ENCODE data around the gene ATP9A.

Gene ATP9A

DNA sequence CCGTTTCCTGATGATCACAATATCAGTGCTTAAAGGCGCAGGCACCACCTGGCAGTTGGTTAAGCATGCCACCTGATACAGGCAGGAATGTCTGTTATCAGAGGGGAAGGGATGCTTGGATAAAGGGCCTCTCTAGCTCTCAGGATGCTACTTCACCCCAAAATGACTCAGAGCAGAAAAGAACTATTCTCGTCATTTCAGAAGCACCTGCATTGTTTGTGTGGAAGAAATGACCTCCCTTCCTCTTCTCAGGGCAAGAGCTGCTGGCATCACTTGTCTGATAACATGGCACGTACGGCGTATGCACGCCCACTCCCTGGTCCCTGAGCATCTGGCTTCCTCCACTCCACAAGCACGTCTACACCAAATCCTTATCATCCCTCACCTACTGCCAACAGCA, 47.3 kb downstream of the ATP9A start:
- no peak for DNase-seq

- no peak for DNase-seq
Observed at GRCh38 chr20:51720384-51720783, 47.8 kb downstream of the ATP9A start.

DNA sequence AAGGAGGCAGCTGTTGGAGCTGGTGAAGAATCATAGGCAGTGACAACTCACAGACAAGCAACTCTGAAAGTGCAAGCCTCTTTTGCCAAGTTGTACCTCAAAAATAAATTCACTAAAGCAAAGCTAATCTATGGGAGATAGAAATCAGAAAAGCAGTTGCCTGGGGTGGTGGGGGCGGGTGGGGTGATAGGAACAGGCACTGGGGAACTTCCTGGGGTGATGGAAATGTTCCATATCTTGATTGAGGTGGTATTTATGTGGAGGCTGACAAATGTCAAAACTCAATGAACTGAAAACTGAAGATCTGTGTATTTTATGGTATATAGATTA, 52.4 kb downstream of the ATP9A start:
- DNase-seq: no peak

- DNase-seq: no peak
Observed at GRCh38 chr20:51715163-51715855, 52.9 kb downstream of the ATP9A start.

GRCh38 chr20:51713213-51713598, 55.0 kb downstream of the ATP9A start:
- DNase-seq: no peak

- no peak for DNase-seq
Observed at GRCh38 chr20:51712501-51713212, 55.5 kb downstream of the ATP9A start.

- DNase-seq: no peak
Observed at GRCh38 chr20:51711426-51711825, 56.8 kb downstream of the ATP9A start.

- no peak for DNase-seq
Observed at GRCh38 chr20:51710361-51710894, 57.8 kb downstream of the ATP9A start.

GRCh38 chr20:51705400-51705799, 62.8 kb downstream of the ATP9A start:
- DNase-seq: no peak

- no peak for DNase-seq
Observed at GRCh38 chr20:51703400-51704287, 64.5 kb downstream of the ATP9A start.

DNA sequence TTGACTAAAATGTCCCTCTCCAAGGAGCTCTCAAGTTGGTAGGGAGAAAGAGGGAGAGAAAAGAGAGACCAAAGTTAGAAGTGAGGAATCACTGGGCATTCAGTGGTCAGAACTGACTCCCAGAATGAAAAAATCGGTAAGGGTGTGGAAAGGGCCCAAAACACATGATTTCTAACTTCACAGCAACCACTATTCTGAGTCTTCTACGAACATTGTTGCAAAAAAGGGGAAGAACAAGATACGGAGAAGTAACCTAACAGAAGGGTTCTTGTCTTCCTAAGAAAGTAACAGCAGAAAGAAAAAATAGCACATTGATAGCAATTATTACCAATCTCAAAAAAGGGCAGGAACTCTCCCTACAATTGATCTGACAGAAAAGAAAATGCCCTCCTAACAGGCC, 65.6 kb downstream of the ATP9A start:
- no peak for DNase-seq

DNA sequence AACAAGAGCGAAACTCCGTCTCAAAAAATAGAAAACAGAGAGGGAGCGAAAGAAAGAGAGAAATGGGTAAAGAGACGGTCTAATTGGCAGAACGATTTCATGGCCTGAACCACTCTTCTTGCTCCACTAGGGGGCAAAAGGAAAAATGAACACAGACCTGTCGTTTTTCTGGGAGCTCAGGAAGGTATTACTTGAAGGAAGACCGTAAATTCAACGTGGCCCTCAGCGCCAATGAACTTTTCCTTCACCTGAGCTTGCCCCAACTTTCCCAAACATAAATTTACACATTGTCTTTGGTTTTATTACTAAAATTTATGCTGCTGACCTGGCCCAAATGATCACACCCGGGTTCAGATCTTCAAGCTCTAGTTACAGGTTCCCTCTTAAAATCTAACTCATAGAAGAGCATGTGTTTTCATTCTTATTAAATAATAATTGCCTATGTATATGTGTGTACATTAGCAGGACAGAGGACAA, 67.3 kb downstream of the ATP9A start:
- no peak for DNase-seq

DNA sequence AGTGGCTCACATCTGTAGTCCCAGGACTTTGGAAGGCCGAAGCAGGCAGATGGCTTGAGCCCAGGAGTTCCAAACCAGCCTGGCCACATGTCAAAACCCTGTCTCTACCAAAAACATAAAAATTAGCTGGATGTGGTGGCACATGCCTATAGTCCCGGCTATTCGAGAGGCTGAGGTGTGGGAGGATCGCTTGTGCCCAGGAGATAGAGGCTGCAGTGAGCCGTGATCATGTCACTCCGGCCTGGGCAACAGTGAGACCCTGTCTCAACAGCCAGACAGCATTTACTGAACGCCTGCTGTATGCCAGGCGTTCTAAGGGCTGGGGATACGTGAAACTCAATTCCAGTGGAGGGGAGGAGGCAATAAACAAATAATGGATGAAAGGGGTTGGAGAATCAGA, 69.9 kb downstream of the ATP9A start:
- no peak for DNase-seq

GRCh38 chr20:51697096-51697826, 70.9 kb downstream of the ATP9A start:
- no peak for DNase-seq

GRCh38 chr20:51696304-51697071, 71.7 kb downstream of the ATP9A start:
- no peak for DNase-seq

DNA sequence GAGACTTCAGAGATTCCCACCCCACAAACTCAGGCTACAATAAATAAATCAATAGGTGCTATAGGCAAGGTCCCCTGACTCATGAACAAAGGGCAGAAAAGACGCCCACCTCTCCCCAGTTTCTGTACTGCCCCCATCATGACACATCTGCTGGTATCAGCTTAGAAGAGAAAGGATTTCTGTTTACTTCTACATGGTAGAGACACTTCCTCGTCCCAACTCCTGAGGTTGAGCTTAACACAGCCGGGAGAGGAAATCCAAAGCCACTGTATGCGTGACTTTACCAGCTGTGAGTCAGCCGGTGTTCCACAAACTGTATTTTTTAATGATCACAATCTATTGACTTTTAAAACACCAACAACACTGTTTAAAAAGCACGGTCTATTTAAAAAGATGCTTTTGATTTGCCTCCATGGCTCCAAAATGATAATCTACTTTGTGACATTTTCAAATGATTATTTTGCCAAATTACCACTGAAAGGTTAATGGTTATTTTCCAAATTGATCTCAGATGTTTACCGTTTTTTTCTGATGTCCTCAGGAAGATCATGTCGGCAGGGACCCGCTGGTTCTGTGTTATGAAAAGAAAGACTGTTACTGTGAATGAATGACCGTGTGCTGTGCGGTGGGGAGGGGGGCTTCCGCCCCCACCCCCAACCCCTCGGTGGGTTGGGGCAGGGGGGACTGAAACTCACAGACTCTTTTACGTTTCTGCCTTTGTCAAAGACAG, 72.5 kb downstream of the ATP9A start:
- peak; percentile 18 to 68 for DNase-seq

GRCh38 chr20:51692806-51693400, 75.3 kb downstream of the ATP9A start:
- DNase-seq: no peak

GRCh38 chr20:51691703-51692102, 76.5 kb downstream of the ATP9A start:
- no peak for DNase-seq

DNA sequence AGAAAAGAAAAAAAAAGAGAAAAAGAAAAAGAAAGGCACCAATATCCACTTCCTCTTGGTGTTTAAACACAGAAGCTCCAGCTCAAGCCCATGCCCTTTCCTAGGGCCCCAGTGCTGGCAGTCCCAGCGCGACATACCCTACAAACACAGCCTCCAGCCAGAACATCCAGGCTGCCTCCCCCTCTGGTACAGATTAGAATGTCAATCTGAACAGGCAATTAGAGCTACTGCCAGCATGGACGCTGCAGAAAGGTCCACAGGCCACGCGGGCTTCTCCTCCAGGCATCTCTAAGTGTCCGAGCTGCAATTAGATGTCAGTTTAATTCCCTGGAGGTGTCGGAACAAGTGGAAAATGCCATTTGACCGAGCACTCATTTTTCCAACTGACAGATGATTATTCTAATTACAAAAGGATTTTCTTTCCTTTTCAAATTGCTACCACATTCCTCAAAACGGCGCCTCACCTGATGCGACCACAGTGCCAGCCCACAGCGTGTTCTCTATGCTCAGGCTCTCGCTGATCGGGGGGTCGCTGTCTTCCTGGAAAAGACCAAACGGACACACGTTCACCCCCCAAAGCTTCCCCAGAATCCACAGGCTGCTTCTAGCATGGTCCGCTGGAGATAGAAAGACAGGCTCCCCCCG, 79.5 kb downstream of the ATP9A start:
- DNase-seq: no peak

DNA sequence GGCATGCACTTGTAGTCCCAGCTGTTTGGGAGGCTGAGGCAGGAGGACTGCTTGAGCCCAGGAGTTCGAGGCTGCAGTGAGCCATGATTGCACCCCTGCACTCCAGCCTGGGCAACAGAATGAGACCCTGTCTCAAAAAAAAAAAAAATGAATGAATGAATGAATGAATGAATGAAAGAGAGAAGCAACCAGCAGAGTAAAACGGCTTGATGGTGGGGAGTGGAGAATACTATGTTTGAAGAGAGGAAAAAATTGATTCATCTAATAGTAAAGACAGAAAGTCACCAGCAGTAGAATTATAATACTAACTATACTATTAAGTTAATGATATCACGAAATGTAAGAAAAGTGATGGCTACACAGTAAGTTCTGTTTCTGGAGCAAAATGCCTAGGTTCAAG, 80.6 kb downstream of the ATP9A start:
- DNase-seq: no peak

Measured in NCI-H1930 (cell line).